Measurements from ENCODE around the gene MYO18A. TPM values are rescaled to one million over a fixed set of nuclear protein-coding genes. Genes with fewer than 3 reads are reported as not detected.

MYO18A gene
- polyA plus RNA-seq, 1 donor (not counting 4 experiments of a cell fraction or from before 2014, with no cell fraction given) = 20.0 TPM

DNA sequence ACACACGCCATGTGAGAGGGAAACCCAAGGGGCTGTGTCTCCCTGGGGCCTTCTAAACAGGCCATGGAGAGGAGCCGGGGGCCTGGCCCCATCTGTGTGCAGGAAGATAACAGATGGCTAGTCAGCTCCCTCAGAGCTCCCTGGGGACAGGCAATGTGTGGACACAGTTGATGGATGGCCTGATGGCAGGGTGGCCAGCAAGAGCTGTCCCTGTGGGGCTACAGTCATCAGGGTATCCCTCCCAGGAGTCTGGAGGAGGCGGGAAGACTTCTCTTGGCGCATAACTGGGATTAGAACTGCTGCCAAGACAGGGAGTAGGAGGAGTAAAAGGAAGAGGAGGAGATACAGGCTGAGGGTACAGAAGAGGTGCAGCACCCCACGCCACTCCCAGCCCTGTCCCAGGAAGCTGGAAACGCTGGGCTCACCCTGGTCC is 17.3 kb downstream of the MYO18A start:
- H3K27ac ChIP-seq (ENCODE audit: control insufficient read depth, insufficient read depth, low read length) = no peak overlapping the region
- no peak overlapping the region for H3K4me2 ChIP-seq (ENCODE audit: control insufficient read depth, extremely low read depth, insufficient read depth, low read depth, low read length)
- FAIRE-seq = no peak
- H3K79me2 ChIP-seq (ENCODE audit: control insufficient read depth, insufficient read depth, low read length) = peaks cover 94% of the 10 kb centered on the region
- H3K4me3 ChIP-seq (ENCODE audit: control insufficient read depth in 2 of 3, extremely low read depth in 1 of 3, insufficient read depth in 2 of 3, low read depth in 1 of 3, low read length in 3 of 3) = no peak overlapping the region
- H4K20me1 ChIP-seq (ENCODE audit: control insufficient read depth, extremely low read depth, insufficient read depth, low read length) = no peaks in the 10 kb centered on the region
- no peaks in the 10 kb centered on the region for H3K27me3 ChIP-seq (ENCODE audit: control insufficient read depth, extremely low read depth, insufficient read depth, low read length)
- no peaks in the 10 kb centered on the region for H3K9me3 ChIP-seq (ENCODE audit: control insufficient read depth, low read depth, low read length)
- dilution Hi-C loops (cut with MboI; ENCODE audit: extremely low pct_ligation_motif_present, low sequenced_read_pairs) = no loop called here
- no peak overlapping the region for H3K9ac ChIP-seq (ENCODE audit: control insufficient read depth, extremely low read depth, insufficient read depth, low read length)
- no peak for TF ChIP-seq EZH2 (IDR thresholded peaks at IDR 0.05; ENCODE audit: low read length)
- TF ChIP-seq, protein P1, sequence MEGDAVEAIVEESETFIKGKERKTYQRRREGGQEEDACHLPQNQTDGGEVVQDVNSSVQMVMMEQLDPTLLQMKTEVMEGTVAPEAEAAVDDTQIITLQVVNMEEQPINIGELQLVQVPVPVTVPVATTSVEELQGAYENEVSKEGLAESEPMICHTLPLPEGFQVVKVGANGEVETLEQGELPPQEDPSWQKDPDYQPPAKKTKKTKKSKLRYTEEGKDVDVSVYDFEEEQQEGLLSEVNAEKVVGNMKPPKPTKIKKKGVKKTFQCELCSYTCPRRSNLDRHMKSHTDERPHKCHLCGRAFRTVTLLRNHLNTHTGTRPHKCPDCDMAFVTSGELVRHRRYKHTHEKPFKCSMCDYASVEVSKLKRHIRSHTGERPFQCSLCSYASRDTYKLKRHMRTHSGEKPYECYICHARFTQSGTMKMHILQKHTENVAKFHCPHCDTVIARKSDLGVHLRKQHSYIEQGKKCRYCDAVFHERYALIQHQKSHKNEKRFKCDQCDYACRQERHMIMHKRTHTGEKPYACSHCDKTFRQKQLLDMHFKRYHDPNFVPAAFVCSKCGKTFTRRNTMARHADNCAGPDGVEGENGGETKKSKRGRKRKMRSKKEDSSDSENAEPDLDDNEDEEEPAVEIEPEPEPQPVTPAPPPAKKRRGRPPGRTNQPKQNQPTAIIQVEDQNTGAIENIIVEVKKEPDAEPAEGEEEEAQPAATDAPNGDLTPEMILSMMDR (optimal IDR thresholded peaks at IDR 0.05 in 1 of 3, IDR thresholded peaks at IDR 0.05 in 1 of 3, conservative IDR thresholded peaks at IDR 0.05 in 1 of 3; ENCODE audit: extremely low read depth in 1 of 3, insufficient read depth in 2 of 3, low read length in 3 of 3) = no peak
- peaks cover 2% of the 10 kb centered on the region for H3K9me1 ChIP-seq (ENCODE audit: control insufficient read depth, extremely low read depth, insufficient read depth, low read length)
- peaks cover 39 to 40% of the 10 kb centered on the region in 2 experiments for H3K36me3 ChIP-seq (ENCODE audit: control insufficient read depth in 2 of 2, extremely low read depth in 1 of 2, insufficient read depth in 2 of 2, low read length in 2 of 2)
- H2AFZ ChIP-seq (ENCODE audit: control insufficient read depth, low read length) = no peak overlapping the region
- H3K4me1 ChIP-seq (ENCODE audit: control insufficient read depth, extremely low read depth, insufficient read depth, low read length) = peaks cover 23% of the 10 kb centered on the region
- no peak for DNase-seq (ENCODE audit: low read depth, low spot score)

GRCh38 chr17:29162082-29162908 is 17.9 kb downstream of the MYO18A start:
- Histone ChIP-seq H3K9me3 (ENCODE audit: control insufficient read depth, low read depth, low read length) (no peaks in the 10 kb centered on the region), H3K4me2 (ENCODE audit: control insufficient read depth, extremely low read depth, insufficient read depth, low read depth, low read length) (no peak overlapping the region), H2AFZ (ENCODE audit: control insufficient read depth, low read length) (no peak overlapping the region), H4K20me1 (ENCODE audit: control insufficient read depth, extremely low read depth, insufficient read depth, low read length) (no peaks in the 10 kb centered on the region), H3K27ac (ENCODE audit: control insufficient read depth, insufficient read depth, low read length) (no peak overlapping the region), H3K27me3 (ENCODE audit: control insufficient read depth, extremely low read depth, insufficient read depth, low read length) (no peaks in the 10 kb centered on the region), H3K4me3 (ENCODE audit: control insufficient read depth in 2 of 3, extremely low read depth in 1 of 3, insufficient read depth in 2 of 3, low read depth in 1 of 3, low read length in 3 of 3) (no peak overlapping the region), H3K9me1 (ENCODE audit: control insufficient read depth, extremely low read depth, insufficient read depth, low read length) (peaks cover 2% of the 10 kb centered on the region), H3K9ac (ENCODE audit: control insufficient read depth, extremely low read depth, insufficient read depth, low read length) (no peak overlapping the region), H3K36me3 (ENCODE audit: control insufficient read depth in 2 of 2, extremely low read depth in 1 of 2, insufficient read depth in 2 of 2, low read length in 2 of 2) (peaks cover 39 to 40% of the 10 kb centered on the region in 2 experiments), H3K4me1 (ENCODE audit: control insufficient read depth, extremely low read depth, insufficient read depth, low read length) (peaks cover 24% of the 10 kb centered on the region), H3K79me2 (ENCODE audit: control insufficient read depth, insufficient read depth, low read length) (peaks cover 92% of the 10 kb centered on the region)
- dilution Hi-C loops (cut with MboI; ENCODE audit: extremely low pct_ligation_motif_present, low sequenced_read_pairs) = no loop called here
- DNase-seq (ENCODE audit: low read depth, low spot score) (no peak), FAIRE-seq (no peak)
- TF ChIP-seq, protein P1 (optimal IDR thresholded peaks at IDR 0.05 in 1 of 3, IDR thresholded peaks at IDR 0.05 in 1 of 3, conservative IDR thresholded peaks at IDR 0.05 in 1 of 3; ENCODE audit: extremely low read depth in 1 of 3, insufficient read depth in 2 of 3, low read length in 3 of 3) = no peak
- no peak for TF ChIP-seq EZH2 (IDR thresholded peaks at IDR 0.05; ENCODE audit: low read length)

Measured in keratinocyte (primary cell).